Stimulated activated CD8-positive, alpha-beta memory T cell treated with anti-CD3 and anti-CD28 coated beads, Interleukin-2, amount 100 ng/mL, for 1 hour (primary cell): ENCODE measurements around the gene TMEM245.

ENCODE experiments used
- DNase-seq, 2 donors: peaks; one replicate each; pipeline ENCODE4 v3.0.0-alpha.2; 2020; ENCODE audit warnings: low read depth in 2 of 2

The TMEM245 gene

DNA sequence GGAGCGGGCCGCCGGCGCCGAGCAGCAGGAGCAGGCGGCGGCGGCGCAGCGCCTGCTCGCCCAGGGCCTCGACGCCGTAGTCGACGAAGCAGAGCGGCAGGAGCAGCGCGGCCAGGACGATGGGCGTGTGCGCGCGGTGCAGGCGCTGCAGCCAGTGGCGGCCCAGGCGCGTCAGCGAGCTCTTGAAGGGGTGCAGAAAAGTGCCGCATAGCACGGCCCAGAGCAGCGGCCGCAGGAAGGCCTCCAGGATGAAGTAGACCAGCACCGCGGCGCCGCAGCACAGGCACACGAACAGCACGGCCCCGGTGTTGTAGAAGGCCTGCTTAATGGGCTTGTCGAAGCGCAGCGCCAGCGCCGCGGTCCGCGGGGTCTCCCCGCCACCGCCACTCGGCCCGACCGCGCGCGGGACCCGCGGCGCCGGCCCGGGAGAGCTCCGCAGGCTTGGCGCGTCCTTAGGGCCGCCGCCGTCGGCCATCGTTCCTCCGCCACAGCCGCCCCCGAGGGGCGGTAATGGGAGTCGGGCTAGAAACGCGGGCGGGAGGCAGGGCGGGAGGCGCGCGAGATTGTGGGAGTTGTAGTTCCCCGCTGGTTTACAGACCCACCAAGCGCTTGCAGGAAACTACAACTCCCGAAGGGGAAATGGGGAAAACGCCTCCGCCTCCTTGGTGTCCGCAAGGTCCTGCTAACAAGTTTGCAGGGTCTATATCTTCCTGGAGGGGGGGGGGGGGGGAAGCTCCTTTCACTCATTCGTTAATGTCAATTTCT lies at the start of gene TMEM245:
TSS of gene TMEM245 (minus strand) at position 509 of the 765 bp plus-strand sequence. CDS start at position 475, 34 bp downstream.
- peak; percentile 87 to 89 for DNase-seq

DNA sequence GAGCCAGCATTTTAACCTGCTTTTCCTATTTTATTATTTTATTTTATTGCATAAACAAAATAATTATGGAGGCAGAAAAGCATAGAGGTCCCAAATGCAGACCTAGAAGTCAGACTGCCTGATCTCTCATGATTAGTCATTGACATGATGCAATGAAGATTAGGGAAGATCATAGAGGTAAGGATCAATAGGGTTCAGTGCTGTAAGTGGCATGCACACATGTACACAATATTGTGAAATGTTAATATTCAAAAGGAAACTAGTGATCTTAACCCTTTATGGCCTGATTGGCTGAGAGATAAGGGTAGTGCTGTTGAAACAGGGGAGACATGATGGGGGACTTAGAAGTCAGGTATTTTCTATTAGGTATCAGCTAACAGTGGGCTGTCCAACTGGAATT lies 48.4 kb upstream of the TMEM245 start:
- DNase-seq: no peak

DNA sequence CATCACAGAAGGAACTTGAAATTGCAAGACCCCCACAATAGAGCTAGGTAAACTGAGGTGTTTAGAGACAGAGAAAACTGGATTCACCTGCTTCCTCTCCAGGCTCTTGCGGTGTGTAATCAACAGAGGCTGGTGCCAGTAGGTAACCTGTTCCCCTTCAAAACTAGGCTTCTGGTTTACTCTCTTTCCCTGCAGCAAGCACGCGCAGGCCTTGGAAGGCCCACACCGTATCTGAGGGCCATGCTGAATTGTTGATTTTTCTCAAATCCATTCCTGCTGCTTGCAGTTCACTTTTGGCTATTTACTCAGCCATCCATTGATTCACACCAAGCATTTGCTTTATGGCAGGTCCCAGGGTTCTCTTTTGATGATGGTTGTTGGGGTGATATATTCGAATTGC lies 48.0 kb upstream of the TMEM245 start:
- no peak for DNase-seq

DNA sequence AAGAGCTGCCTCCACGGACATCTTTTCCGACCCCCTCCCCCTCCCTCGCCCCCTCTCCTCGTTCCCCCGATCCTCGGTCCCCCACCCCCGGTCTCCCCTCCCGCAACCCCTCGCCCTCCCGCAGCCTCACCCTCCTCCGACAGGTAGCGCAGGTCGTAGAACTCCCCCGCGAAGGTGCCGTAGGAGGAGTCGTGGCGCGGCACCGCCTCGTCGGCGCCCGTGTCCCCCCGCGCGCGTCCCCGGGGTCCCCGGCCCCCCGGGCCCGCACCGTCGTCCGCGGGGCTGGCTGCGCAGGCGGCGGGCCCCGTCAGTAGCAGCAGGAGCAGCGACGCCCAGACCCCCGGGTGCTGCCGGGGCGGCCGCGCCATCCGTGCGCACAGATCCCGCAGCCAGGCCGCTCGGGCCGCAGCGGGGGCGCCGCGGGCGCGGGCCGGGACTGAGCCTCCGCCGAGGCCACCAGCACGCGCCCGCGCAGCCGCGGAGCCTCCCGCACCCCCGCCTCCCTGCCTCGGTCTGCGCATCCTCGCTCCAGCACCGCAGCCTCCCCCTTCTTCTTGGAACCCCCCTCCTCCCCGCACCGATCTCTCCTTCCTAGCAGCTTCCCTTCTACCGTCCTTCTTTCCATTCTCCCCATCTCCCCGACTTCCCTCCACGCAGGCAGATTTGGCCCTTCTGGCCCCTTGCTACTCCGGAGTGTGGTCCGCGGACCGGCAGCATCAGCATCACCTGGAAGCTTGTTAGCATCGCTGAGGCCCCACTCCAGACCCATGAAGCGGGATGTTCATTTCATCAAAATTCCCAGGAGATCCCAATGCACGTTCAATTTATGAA lies 47.2 kb upstream of the TMEM245 start, which contains the start of gene FRRS1L:
TSS of gene FRRS1L (minus strand) at position 479 of the 831 bp plus-strand sequence. CDS start at position 368, 111 bp downstream.
- no peak for DNase-seq

DNA sequence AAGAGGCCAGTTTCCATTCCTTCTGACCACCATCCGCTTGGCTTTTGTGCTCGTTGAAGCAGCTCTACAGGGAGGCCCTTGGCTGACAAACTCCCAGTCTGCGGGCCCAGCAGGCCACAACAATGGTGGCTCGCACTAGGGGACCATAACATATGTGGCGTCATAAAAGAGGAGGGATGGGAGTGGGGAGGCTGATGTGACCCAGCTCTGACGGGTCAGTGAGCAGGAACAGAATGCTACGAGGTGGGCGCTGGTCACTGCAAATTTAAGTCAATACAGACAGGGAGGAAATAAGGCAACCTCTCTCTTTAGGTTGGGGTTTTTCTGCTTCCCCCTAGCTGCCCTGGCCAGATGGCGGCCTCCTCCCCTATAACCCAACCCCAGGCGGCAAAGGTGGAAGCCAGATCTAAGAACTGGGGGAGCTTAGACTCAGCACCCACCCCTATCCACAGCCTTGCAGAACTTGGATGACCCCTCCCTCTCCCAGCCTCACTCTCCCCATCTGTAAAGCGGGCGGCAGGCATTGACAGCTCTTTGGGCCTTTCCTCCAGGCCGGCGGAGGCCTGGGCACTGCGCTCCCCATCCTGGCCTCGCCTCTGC lies 46.5 kb upstream of the TMEM245 start:
- no peak for DNase-seq

DNA sequence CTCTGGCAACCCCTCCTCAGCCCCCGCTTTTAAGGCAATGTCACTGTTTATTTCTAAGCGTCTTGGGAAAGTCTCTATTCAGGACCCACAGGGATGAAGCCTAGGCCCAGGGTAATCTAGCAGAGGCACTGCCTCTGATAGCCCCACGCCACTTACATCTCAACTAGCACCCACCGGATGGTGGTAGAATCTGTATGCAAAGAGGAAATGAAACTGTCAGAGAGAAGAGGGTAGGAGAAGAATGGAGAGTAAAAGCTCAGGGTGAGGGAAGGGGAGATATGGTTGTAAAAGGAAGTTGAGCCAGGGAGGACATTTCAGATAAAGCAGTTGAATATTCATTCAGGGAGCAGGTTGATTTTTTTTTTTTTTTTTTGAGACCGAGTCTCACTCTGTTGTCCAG lies 44.3 kb upstream of the TMEM245 start:
- no peak for DNase-seq

DNA sequence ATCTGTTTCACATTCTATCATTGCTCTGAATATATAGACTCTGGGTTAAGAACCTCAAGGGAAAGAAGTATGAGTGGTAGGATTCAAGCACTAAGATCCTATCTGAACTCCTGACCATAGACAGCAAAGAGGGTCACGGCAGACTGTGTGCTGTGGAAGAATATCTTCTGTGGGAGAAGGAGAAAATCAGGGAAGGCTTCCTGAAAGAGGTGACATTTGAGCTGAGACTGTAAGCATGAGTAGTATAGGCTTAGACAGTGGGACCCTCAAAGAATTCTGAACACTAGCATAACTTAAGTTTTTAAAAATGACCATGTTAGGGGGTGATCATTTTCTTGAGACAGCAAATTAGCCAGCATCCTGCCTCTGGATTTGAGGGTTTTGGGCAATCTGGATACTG lies 43.4 kb upstream of the TMEM245 start:
- no peak for DNase-seq

DNA sequence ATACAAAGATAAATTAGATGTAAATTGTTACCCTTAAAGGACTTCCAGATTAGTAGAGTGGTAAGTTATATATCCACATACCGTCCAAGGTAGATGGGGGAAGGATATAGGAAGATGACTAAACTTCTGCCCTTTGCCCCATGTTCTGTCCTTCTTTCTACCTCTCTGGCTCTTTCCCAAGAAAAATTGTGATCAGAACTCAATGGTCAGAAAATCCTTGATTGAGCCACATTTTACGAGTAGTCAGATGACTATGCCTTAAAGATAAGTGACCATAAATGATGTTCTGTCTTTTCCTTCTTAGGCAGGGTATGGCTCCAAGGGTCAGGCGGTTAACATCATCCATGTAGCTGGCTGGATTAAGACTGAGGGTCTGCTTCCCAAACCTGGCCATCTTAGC lies 42.9 kb upstream of the TMEM245 start:
- DNase-seq: no peak

DNA sequence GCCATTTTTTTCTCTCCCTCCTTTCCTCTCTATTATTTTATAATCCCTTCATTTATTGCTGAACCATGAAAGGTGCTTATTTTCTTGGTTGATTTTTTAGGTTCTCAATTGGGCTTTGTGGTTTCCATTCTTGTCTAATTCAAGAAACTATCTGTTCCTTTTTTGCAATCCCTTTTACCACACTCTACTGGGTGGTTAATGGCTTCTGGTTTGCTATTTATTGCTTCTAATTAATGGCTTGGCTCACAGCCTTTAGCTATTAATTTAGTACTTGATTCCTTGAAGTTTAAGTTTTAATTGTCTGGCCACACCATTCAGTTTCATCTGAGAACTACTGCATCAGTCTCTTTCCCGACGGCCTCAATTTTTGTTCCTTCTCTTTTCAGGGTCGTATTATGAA lies 41.7 kb upstream of the TMEM245 start:
- DNase-seq: no peak

DNA sequence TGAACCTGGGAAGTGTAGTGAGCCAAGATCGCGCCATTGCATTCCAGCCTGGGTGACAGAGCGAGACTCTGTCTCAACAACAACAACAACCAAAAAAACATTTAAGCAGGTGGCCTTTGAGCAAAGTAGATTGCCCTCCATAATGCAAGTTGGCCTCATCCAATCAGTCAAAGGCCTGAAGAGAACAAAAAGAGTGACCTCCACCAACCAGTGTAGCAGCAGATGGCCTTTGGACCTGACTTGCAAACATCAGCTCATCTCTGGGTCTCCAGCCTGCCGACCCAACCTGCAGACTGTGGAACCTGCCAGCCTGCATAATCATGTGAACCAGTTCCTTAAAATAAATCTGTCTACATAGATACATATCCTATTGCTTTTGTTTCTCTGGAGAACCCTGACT lies 39.8 kb upstream of the TMEM245 start:
- DNase-seq: no peak

DNA sequence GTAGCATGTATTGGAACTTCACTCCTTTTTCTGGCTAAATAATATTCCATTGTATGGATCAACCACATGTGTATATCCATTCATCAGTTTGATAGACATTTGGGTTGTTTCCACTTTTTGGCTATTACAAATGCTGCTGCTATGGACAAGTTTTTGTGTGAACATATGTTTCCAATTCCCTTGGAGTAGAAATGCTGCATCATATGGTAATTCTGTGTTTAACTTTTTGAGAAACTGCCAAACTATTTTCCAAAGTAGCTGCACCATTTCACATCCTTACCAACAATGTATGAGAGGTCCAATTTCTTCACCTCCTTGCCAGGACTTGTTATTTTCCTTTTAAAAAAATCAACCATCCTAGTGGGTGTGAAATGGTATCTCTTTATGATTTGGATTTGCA lies 38.9 kb upstream of the TMEM245 start:
- DNase-seq: no peak

DNA sequence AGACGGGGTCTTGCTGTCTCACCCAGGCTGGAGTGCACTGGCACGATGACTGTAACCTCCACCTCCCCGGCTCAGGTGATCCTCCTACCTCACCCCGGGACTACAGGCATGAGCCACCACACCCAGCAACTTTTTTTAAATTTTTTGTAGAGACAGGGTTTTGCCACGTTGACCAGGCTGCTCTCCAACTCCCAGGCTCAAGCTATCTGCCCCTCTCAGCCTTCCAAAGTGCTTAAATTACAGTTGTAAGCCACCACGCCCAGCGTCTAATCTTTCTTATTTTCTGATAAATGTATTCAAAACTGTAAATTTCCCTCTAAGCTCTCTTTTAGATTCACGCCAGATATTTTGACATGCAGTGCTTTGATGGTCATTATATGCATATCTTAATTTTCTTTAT lies 37.0 kb upstream of the TMEM245 start:
- no peak for DNase-seq

DNA sequence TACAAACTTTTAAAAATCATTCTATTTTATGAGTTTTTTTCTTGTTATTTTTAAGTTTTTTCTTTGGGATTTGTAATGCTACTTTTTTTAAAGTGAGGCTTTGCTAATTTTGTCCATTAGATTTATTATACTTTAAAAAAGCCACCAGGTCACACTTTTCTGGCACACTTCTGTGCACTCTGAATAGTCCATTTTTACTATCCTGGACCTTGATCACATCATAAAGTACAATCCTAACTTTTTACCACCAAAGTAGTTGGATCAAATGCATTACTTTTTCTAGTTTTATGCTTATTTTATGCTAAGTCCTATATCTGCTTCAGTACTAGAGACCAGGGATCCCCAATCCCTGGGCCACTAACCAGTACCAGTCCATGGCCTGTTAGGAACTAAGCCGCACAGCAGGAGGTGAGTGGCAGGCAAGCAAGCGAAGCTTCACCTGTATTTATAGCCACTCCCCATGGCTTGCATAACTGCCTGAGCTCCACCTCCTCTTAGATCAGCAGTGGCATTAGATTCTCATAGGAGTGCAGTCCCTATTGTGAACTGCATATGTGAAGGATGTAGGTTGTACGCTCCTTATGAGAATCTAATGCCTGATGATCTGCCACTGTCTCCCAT lies 31.3 kb upstream of the TMEM245 start:
- DNase-seq: no peak

DNA sequence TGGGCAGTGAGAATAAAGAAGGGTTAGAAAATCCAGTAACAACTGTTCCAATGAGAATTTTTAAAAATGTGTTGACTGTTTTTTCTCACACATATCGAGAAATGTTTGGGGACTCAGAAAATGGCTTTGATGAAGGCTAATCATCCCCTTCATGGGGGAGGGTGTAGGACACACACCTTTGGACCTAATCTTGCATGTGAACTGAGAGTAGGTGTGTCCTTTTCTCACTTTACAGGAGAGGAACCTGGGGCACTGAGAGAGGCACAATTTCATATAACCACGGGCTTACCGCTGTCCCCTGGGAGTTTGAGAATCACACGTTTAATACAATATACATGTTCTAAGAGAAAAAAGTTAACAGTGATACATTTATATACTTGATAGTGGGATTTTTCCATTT lies 30.0 kb upstream of the TMEM245 start:
- DNase-seq: no peak

DNA sequence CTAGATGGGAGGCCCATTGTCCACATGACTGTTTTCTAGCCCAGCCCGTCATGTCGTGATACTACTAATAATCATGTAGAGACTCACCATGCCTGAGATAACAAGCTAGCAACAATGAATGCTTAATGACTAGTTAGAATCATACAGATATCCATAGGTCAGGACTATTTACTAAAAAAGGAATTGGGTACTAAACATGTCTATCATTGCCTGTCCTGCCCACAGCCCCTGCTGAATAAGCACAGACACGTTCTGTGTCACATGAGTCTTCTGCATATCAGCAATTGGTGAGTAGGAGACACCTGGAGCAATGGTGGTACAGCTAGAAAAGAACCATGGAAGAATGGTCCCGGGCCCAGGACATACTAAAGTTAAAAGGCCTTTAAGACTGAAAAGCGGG lies 29.3 kb upstream of the TMEM245 start:
- DNase-seq: no peak

DNA sequence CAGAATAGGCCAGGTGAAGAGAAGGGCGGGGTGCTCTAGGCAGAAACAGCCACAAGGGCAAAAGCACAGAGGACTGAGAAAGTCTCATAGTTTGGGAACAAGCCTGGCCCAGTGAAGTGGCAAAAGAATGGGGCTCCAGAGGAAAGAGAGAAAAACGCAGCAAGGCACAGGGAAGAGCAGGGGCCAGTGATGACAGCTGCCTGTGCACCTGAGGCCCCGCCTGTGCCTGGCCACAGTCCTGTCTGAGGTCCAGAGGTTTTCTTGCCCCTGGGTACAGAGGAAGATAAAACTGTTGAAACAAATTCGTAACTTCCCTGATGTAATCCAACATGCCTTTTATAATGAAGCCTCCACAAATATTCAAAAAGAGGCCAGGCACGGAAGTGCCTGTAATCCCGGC lies 25.3 kb upstream of the TMEM245 start:
- DNase-seq: no peak

DNA sequence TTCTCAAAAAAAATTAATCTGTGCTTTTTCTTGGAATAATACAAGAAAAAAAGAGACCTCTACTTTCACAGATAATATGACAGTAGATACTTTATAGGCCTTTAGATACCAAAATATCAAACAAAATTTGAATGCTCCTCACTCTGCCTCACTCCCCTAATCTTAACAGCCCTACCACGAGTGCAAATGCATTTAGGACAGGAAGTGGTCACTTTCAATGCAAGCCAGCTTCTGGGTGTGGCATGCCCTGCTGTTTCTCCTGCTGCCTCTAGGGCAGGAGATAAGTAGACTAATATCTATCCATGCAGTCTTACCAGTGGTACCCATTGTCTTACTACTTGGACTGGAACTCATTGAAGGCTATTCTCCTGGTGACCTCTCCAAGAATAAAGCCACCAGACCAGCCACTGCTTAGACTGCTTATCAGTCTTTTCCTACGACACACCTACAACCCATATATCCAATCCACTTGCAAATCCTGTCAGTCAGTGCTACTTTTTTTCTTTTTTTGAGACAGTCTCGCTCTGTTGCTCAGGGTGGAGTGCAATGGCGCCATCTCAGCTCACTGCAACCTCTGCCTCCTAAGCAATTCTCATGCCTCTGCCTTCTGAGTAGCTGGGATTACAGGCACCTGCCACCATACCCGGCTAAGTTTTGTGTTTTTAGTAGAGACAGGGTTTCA lies 24.3 kb upstream of the TMEM245 start:
- DNase-seq: no peak

DNA sequence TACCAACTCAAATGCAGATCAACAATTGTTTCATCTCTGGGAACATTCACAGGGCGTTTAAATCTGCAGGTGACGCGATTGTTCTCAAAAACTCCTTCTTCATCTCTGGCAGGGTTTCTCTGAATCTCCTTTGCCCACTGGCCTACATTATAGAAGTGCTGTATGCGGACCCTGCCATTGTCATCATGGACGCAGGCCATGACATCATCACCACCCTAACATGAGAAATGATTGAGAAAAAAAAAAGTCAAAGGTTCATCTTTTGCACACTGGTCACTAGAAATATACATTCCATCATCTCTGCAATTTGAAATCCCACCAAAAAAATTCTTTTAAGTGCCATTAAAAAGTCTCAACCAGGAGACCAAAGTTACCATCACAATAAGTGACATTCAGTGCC lies 21.6 kb upstream of the TMEM245 start:
- DNase-seq: no peak

DNA sequence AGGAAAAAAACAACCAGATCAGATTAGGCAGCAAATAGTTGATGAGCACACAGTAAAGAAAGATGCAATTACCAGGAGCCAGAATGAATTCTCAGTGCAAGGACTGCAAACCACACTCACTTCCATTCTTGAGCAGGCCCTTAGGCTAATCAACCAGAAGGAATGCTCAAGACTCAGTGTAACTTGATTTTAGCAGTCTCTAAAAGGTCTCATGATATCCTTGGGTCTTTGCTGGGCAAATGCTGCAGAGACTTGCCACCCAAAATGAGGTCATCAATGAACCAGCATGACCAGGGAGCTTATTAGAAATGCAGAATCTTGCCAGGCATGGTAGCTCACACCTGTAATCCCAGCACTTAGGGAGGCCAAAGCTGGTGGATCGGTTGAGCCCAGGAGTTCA lies 20.1 kb upstream of the TMEM245 start:
- no peak for DNase-seq

DNA sequence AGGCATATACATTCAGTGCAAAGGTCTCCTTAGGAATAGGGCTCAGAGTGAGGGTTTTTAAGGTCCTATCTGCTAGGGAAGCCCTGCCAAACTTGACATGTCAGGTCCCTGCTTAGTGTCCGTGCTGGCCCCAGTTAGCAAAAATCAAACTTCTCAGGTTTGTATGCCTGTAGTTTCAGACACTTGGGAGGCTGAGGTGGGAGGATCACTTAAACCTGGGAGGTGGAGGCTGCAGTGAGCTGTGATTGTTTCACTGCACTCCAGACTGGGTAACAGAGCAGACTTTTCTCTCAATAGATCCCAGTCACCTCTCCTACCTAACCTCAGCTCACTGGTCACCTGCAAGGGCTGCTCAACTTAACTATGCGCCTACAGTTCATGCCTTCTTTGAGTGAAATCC lies 18.7 kb upstream of the TMEM245 start:
- no peak for DNase-seq

DNA sequence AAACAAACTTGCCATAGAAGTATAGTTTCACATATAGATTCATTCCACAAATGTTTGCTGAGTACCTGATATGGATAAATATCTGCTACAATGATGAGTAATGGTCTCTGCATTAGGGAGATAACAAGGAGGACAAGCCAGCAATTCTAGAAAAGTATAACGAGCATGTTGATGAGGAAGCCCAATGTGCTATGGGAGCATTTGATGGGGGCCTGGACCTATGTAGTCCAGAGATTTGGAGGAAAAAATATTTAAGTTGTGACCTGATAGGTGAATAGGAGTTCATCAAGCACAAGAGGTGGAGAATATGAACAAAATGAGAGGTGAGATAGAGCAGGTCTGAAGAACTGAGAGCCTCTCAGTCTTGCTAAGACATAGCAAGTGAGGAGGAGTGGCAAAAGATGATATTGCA lies 14.4 kb upstream of the TMEM245 start:
- DNase-seq: no peak

DNA sequence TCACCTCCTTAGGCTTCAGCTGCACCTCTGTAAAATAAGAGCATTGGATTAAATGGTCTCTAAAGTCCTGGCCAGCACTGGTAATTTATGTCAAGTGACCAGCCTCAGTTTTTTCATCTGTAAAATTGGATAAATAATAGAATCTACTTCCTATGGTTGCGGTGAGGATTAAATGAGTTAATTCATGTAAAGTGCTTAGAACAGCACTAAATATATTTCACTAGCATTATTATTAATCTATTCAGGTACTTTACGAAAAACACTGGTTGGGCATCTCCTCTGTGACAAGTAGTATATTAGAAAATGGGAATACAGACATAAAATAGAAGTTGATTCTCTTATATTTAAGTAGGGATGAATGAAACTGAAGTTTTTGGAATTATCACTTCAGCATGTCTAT lies 13.8 kb upstream of the TMEM245 start:
- no peak for DNase-seq
